Large intestine (tissue), 3 donors: Measurements from ENCODE around the gene PAH. TPM values are rescaled to one million over a fixed set of nuclear protein-coding genes. Genes with fewer than 3 reads are reported as not detected.

Source experiments
- DNase-seq, 2 donors: peaks; one replicate each; pipeline versions ENCODE4 v3.0.0 to v3.0.0-alpha.2; 2013
- H3K27ac ChIP-seq: one replicate; pipeline ENCODE4 v1.5.1; 2013; ENCODE audit warnings: low read length
- H3K27me3 ChIP-seq: 2 replicates; pipeline ENCODE4 v1.6.1; 2013; ENCODE audit warnings: low read length; ENCODE audit not compliant: control insufficient read depth, insufficient read depth
- H3K36me3 ChIP-seq: 2 replicates; pipeline ENCODE4 v1.6.1; 2013; ENCODE audit warnings: low read length; ENCODE audit not compliant: control insufficient read depth, insufficient read depth
- H3K4me1 ChIP-seq: one replicate; pipeline ENCODE4 v1.6.1; 2013; ENCODE audit warnings: low read length; ENCODE audit not compliant: control insufficient read depth, insufficient read depth
- H3K4me3 ChIP-seq: one replicate; pipeline ENCODE4 v1.5.1; 2013; ENCODE audit warnings: low read length
- H3K9me3 ChIP-seq: one replicate; pipeline ENCODE4 v1.6.1; 2013; ENCODE audit warnings: mild to moderate bottlenecking, low read depth, low read length, moderate library complexity; ENCODE audit not compliant: control insufficient read depth
- WGBS: methylation state at CpG from one replicate; pipeline ENCODE4 v1.1.5; 2013; ENCODE audit warnings: low lambda C conversion rate; ENCODE audit not compliant: insufficient coverage; 5-methylcytosine and 5-hydroxymethylcytosine counted together
- polyA plus RNA-seq: library from polyadenylated mRNA; unstranded; fragments of 120-200 nt; gene quantifications from one replicate; pipeline ENCODE4 v1.2.1, GENCODE V29; 2013

PAH gene
- polyA plus RNA-seq, 1 donor, result 172 TPM

GRCh38 chr12:102960766-102961465 lies 43.9 kb upstream of the PAH start:
- no peaks in the 10 kb centered on the region for H3K36me3 ChIP-seq
- WGBS, result 0% methylated on average over 1 of the region's 19 CpGs
- DNase-seq, result no peak

GRCh38 chr12:102959391-102959790 lies 42.3 kb upstream of the PAH start:
- peak overlapping the region; percentile 4 for H3K4me3 ChIP-seq
- H3K9me3 ChIP-seq, result peaks cover 4% of the 10 kb centered on the region
- no peak for DNase-seq
- no peaks in the 10 kb centered on the region for H3K4me1 ChIP-seq
- peaks cover 94% of the 10 kb centered on the region for H3K27me3 ChIP-seq
- H3K27ac ChIP-seq, result no peak overlapping the region
- 10% methylated on average over 2 of the region's 14 CpGs for WGBS
- no peaks in the 10 kb centered on the region for H3K36me3 ChIP-seq

More at GRCh38 chr12:102960766-102961465, 43.9 kb upstream of the PAH start:
- Histone ChIP-seq H3K27ac (no peak overlapping the region), H3K9me3 (peaks cover 12% of the 10 kb centered on the region), H3K4me3 (no peak overlapping the region), H3K27me3 (peaks cover 94% of the 10 kb centered on the region), H3K4me1 (peaks cover 3% of the 10 kb centered on the region)

- peak overlapping the region; percentile 30 for H3K4me3 ChIP-seq
- no peaks in the 10 kb centered on the region for H3K36me3 ChIP-seq
- DNase-seq, result no peak
- no peaks in the 10 kb centered on the region for H3K4me1 ChIP-seq
- no CpG with 5 or more reads among the region's 15 CpGs for WGBS
- peaks cover 94% of the 10 kb centered on the region for H3K27me3 ChIP-seq
- peaks cover 4% of the 10 kb centered on the region for H3K9me3 ChIP-seq
- no peak overlapping the region for H3K27ac ChIP-seq
Measured at GRCh38 chr12:102958830-102959176, 41.8 kb upstream of the PAH start.

GRCh38 chr12:102958073-102958829 lies 41.2 kb upstream of the PAH start:
- no CpG with 5 or more reads among the region's 83 CpGs for WGBS
- no peaks in the 10 kb centered on the region for H3K4me1 ChIP-seq
- H3K27ac ChIP-seq, result no peak overlapping the region
- peak overlapping the region; percentile 30 for H3K4me3 ChIP-seq
- peaks cover 4% of the 10 kb centered on the region for H3K9me3 ChIP-seq
- peaks cover 94% of the 10 kb centered on the region for H3K27me3 ChIP-seq
- DNase-seq, result peak in 1 of 2 donors; percentile 58
- no peaks in the 10 kb centered on the region for H3K36me3 ChIP-seq

- H3K4me1 ChIP-seq, result no peaks in the 10 kb centered on the region
- peaks cover 93% of the 10 kb centered on the region for H3K27me3 ChIP-seq
- no CpG with 5 or more reads among the region's 52 CpGs for WGBS
- peak within 1 kb of the TSS; percentile 30 for H3K4me3 ChIP-seq
- H3K27ac ChIP-seq, result no peak within 1 kb of the TSS
- H3K36me3 ChIP-seq, result no peaks in the 10 kb centered on the region
- H3K9me3 ChIP-seq, result peaks cover 4% of the 10 kb centered on the region
- peak in 1 of 2 donors; percentile 38 for DNase-seq
Measured at GRCh38 chr12:102957339-102958050, 40.5 kb upstream of the PAH start, which contains the start of gene ASCL1. Gene ASCL1, plus strand, starts transcription at chr12:102957674. Its CDS starts 571 bp downstream, at chr12:102958245.

- Histone ChIP-seq H3K27me3 (peaks cover 93% of the 10 kb centered on the region), H3K27ac (no peak overlapping the region), H3K4me3 (no peak overlapping the region), H3K36me3 (no peaks in the 10 kb centered on the region), H3K9me3 (peaks cover 4% of the 10 kb centered on the region), H3K4me1 (no peaks in the 10 kb centered on the region)
- 0% methylated on average over 4 of the region's 19 CpGs for WGBS
- DNase-seq, result no peak
Measured at GRCh38 chr12:102956738-102957327, 39.8 kb upstream of the PAH start.

GRCh38 chr12:102955926-102956737 lies 39.1 kb upstream of the PAH start:
- peaks cover 4% of the 10 kb centered on the region for H3K9me3 ChIP-seq
- H3K27me3 ChIP-seq, result peaks cover 93% of the 10 kb centered on the region
- DNase-seq, result no peak
- H3K36me3 ChIP-seq, result no peaks in the 10 kb centered on the region
- no peak overlapping the region for H3K4me3 ChIP-seq
- H3K27ac ChIP-seq, result no peak overlapping the region
- WGBS, result no CpG with 5 or more reads among the region's 50 CpGs
- H3K4me1 ChIP-seq, result no peaks in the 10 kb centered on the region

DNA sequence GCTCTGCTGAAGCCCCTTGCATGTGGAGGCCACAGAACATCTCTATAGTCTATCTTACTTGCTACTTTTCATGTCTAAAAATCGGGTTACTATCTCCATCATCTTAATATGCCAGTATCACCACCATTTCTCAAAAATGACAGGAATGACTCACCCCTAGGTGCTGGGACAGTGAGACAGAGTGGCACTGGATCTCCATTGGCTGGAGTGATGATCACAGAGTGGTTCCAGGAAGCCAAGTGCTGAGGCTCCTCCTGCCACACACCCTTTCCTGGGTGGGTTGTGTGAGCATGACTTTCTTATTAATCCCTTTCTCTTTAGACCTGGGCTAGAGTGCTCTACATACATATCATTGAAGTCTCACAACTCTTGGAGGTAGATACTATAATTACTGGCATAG lies 37.1 kb upstream of the PAH start:
- no peak overlapping the region for H3K27ac ChIP-seq
- H3K27me3 ChIP-seq, result peaks cover 92% of the 10 kb centered on the region
- DNase-seq, result no peak
- H3K36me3 ChIP-seq, result no peaks in the 10 kb centered on the region
- peaks cover 8% of the 10 kb centered on the region for H3K4me1 ChIP-seq
- H3K9me3 ChIP-seq, result peaks cover 4% of the 10 kb centered on the region
- no peak overlapping the region for H3K4me3 ChIP-seq
- no CpG with 5 or more reads among the region's 1 CpG for WGBS

DNA sequence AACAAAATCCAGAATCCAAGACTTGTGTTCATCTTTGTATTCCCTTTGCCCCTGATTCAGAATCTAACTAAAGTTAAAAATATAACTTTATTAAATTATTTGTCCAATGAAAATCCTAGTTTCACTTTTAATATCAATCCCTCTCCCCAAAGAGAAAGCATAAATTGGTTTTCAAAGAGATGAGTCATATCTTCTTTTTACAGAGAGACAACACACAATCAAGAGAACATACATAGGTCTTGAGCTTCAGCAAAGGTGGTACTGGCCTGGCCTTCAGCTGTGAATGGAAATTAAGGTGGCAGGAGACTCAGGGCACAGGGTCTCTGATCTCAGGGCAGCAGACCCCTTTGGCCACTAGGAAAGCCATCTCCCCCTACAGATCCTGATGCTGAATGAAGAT lies 36.2 kb upstream of the PAH start:
- H3K27me3 ChIP-seq, result peaks cover 87% of the 10 kb centered on the region
- H3K4me3 ChIP-seq, result no peak overlapping the region
- H3K27ac ChIP-seq, result no peak overlapping the region
- H3K4me1 ChIP-seq, result peaks cover 8% of the 10 kb centered on the region
- no peaks in the 10 kb centered on the region for H3K9me3 ChIP-seq
- H3K36me3 ChIP-seq, result no peaks in the 10 kb centered on the region
- no peak for DNase-seq
